ENCODE results near the gene SMURF1. TPM values are rescaled to one million over a fixed set of nuclear protein-coding genes. Genes with fewer than 3 reads are reported as not detected.
A peak's percentile ranks its signal among the peaks of the same experiment; 100 is the strongest.

SMURF1 gene
- total RNA-seq, 2 experiments from 2014 or later = 10.3 to 10.4 TPM

DNA sequence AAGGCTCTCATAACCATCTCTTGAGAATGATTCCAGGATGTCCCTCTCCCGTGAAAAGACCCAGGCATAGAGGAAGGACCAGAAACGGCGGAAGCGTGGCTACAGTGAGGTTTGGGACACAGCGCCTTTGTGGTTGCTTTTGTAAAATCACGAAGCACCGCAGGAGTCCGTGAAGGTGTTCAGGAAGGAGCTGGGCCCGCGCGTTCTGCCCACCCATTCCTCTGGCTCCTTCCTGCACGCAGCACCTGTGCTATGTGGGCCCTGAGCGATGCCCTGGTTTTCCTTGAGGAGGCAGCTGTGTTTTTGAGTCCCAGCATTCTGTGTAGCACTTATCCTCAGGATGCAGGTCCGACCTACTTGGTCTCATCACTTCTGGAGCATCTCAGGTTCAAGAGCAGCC, 152.8 kb downstream of the SMURF1 start:
- peaks cover 58% of the 10 kb centered on the region for H3K4me1 Mint-ChIP-seq (ENCODE audit: low read depth)
- ATAC-seq (no peak), DNase-seq (no peak)
- peaks cover 3% of the 10 kb centered on the region for H3K9me3 Mint-ChIP-seq (ENCODE audit: insufficient read depth)
- H3K27me3 Mint-ChIP-seq (ENCODE audit: low read depth) = no peaks in the 10 kb centered on the region
- no peak overlapping the region for H3K27ac Mint-ChIP-seq
- ChIA-PET POLR2A (no interaction called here), CTCF (no interaction called here)
- H3K4me3 Mint-ChIP-seq = no peak overlapping the region
- peaks cover 84% of the 10 kb centered on the region for H3K36me3 Mint-ChIP-seq (ENCODE audit: low read depth)

DNA sequence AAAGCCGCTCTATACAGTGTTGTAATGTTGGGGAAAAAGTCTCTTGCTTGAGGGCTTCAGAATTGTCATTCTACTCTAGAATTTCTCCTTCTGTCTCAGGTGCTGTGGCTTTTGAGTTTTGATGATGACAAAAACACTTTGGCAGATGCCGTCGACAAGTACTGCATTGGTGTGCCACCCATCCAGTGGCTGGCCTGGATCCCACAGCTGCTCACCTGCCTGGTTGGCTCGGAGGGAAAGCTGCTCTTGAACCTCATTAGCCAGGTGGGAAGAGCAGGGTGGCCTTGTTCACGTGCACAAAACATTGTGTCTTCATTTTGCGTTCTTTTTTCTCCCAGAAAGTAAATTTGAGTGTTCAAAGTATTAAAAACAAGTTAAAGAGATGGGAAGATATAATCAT, 153.6 kb downstream of the SMURF1 start:
- Mint-ChIP-seq H3K36me3 (ENCODE audit: low read depth) (peaks cover 84% of the 10 kb centered on the region), H3K9me3 (ENCODE audit: insufficient read depth) (peaks cover 3% of the 10 kb centered on the region), H3K27ac (no peak overlapping the region), H3K27me3 (ENCODE audit: low read depth) (no peaks in the 10 kb centered on the region), H3K4me3 (no peak overlapping the region), H3K4me1 (ENCODE audit: low read depth) (peaks cover 50% of the 10 kb centered on the region)
- ATAC-seq = no peak
- no peak for DNase-seq
- POLR2A ChIA-PET = no interaction called here
- CTCF ChIA-PET = no interaction called here

DNA sequence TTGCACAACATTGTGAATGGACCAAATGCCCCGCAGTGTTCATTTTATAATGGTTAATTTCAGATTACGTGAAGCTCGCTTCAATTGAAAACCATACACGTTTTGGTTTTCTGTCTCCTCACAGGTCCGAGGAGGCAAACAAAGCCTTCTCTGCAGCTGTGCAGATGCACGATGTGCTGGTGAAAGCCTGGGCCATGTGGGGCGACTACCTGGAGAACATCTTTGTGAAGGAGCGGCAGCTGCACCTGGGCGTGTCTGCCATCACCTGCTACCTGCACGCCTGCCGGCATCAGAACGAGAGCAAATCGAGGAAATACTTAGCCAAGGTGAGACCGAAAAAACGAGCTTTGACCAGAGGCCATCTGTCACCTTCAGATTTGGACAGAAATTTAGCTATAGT, 155.3 kb downstream of the SMURF1 start:
- no peak for ATAC-seq
- CTCF ChIA-PET = interaction anchor here (0.9 to 1.1 kb wide), 2 partner anchors 9 to 13 kb away, joined by 5 read pairs; no protein-coding TSS in a partner anchor

DNA sequence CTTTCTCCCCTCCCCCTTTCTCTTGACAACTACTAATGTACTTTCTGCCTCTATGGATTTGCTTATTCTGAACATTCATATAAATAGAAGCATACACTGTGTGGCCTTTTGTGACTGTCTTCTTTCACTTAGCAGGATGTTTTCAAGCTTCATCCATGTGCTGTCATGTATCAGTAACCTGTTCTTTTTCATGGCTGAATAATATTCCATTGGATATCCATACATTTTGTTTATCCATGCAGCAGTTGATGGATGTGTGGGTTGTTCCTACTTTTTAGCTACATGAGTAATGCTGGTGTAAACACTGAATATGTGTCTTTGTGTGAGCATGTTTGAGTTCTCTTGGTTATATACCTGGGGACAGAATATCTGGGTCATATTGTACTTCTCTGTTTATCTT, 158.0 kb downstream of the SMURF1 start:
- Mint-ChIP-seq H3K36me3 (ENCODE audit: low read depth) (peaks cover 91% of the 10 kb centered on the region), H3K27ac (no peak overlapping the region), H3K9me3 (ENCODE audit: insufficient read depth) (peaks cover 3% of the 10 kb centered on the region), H3K27me3 (ENCODE audit: low read depth) (no peaks in the 10 kb centered on the region), H3K4me3 (no peak overlapping the region), H3K4me1 (ENCODE audit: low read depth) (peaks cover 32% of the 10 kb centered on the region)
- ATAC-seq (no peak), DNase-seq (no peak)
- CTCF ChIA-PET = no interaction called here
- POLR2A ChIA-PET = no interaction called here

More for the DNA sequence above, 155.3 kb downstream of the SMURF1 start:
- Mint-ChIP-seq H3K9me3 (ENCODE audit: insufficient read depth) (peaks cover 3% of the 10 kb centered on the region), H3K4me1 (ENCODE audit: low read depth) (peaks cover 46% of the 10 kb centered on the region), H3K4me3 (peak overlapping the region; percentile 17), H3K27me3 (ENCODE audit: low read depth) (no peaks in the 10 kb centered on the region), H3K27ac (peak overlapping the region; percentile 83), H3K36me3 (ENCODE audit: low read depth) (peaks cover 89% of the 10 kb centered on the region)
- POLR2A ChIA-PET = no interaction called here
- DNase-seq = no peak

DNA sequence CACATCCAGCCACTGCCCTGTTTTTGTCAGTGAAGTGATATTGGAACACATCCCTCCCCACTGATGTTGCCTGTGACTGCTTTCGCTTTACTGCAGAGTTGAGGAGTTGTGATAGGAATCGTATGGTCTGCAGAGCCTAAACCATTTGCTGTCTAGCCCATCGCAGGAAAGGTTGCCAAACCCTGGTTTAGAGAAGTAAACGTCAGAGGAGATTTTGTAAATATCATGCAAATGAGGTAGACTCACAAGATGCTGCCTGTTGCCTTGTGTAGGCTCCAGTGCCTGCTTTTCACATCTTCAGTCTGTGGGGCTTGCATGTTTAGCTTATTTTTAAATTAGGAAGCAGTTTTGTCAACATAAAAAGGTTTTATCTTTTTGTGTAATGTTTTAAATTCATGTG, 158.5 kb downstream of the SMURF1 start:
- Mint-ChIP-seq H3K9me3 (ENCODE audit: insufficient read depth) (peaks cover 3% of the 10 kb centered on the region), H3K4me3 (no peak overlapping the region), H3K4me1 (ENCODE audit: low read depth) (peaks cover 31% of the 10 kb centered on the region), H3K36me3 (ENCODE audit: low read depth) (peaks cover 90% of the 10 kb centered on the region), H3K27ac (no peak overlapping the region), H3K27me3 (ENCODE audit: low read depth) (no peaks in the 10 kb centered on the region)
- POLR2A ChIA-PET = no interaction called here
- CTCF ChIA-PET = interaction anchor here (1.4 to 1.5 kb wide), 2 partner anchors 15 to 328 kb away, joined by 4 to 5 read pairs; no protein-coding TSS in a partner anchor
- ATAC-seq (no peak), DNase-seq (no peak)

DNA sequence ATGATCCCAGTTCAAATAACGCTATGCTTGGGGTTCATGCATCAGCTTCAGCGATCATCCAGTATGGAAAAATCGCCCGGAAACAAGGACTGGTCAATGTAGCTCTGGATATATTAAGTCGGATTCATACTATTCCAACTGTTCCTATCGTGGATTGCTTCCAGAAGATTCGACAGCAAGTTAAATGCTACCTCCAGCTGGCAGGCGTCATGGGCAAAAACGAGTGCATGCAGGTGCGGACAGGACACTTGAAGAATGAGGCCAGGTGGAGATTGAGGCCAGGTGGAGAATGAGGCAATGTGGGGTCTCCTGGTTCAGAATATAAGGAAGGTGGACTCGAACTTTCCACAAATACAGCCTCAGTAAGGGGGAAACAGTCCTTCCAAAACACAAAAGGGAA, 159.8 kb downstream of the SMURF1 start:
- peaks cover 91% of the 10 kb centered on the region for H3K36me3 Mint-ChIP-seq (ENCODE audit: low read depth)
- H3K4me1 Mint-ChIP-seq (ENCODE audit: low read depth) = peaks cover 21% of the 10 kb centered on the region
- no peak overlapping the region for H3K4me3 Mint-ChIP-seq
- peaks cover 3% of the 10 kb centered on the region for H3K9me3 Mint-ChIP-seq (ENCODE audit: insufficient read depth)
- ChIA-PET POLR2A (no interaction called here), CTCF (interaction anchor here (1.2 to 1.5 kb wide), 3 partner anchors 17 to 329 kb away, joined by 3 to 5 read pairs (median 4); no protein-coding TSS in a partner anchor)
- no peak overlapping the region for H3K27ac Mint-ChIP-seq
- no peak for DNase-seq
- ATAC-seq = no peak
- H3K27me3 Mint-ChIP-seq (ENCODE audit: low read depth) = no peaks in the 10 kb centered on the region

DNA sequence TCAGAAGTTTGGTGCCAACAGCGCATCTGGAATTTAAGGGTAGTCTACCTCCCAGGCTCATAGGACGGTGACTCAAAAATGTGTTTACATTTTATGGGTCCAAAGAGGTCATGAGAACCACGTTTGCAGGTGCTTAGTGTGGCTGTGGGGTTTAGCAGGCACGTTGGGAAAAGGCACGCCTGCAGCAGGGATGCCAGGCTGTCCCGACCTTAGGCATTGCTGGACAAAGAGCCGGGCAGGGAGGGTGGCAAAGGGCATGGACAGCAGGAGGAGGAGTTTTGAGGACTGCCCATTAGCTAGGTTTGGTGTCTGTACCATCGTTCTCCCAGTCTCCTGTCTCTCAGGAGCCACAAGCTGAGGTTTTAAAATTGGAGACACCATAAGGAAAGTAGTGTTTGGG, 161.2 kb downstream of the SMURF1 start:
- CTCF ChIA-PET = no interaction called here

DNA sequence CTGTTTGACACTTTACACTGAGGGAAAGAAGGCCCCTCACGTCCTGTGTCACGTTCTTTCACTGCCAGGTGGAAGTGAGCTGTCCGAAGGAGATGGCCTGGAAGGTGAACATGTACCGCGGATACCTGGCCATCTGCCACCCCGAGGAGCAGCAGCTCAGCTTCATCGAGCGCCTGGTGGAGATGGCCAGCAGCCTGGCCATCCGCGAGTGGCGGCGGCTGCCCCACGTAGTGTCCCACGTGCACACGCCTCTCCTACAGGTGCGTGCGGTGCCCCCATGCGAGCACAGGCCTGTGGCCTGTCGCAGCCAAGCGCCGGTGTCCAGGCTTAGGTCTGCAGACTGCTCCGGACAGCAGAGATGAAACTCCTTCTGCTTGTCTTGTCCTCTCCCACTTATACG, 162.2 kb downstream of the SMURF1 start:
- DNase-seq = no peak
- CTCF ChIA-PET = no interaction called here

More for the DNA sequence above, 161.2 kb downstream of the SMURF1 start:
- no peaks in the 10 kb centered on the region for H3K27me3 Mint-ChIP-seq (ENCODE audit: low read depth)
- DNase-seq (no peak), ATAC-seq (no peak)
- H3K4me1 Mint-ChIP-seq (ENCODE audit: low read depth) = peaks cover 7% of the 10 kb centered on the region
- H3K36me3 Mint-ChIP-seq (ENCODE audit: low read depth) = peaks cover 86% of the 10 kb centered on the region
- no peak overlapping the region for H3K4me3 Mint-ChIP-seq
- POLR2A ChIA-PET = interaction anchor here (0.6 kb wide), 1 partner anchor 986 kb away, joined by 3 read pairs; no protein-coding TSS in a partner anchor
- H3K27ac Mint-ChIP-seq = no peak overlapping the region
- H3K9me3 Mint-ChIP-seq (ENCODE audit: insufficient read depth) = peaks cover 3% of the 10 kb centered on the region

DNA sequence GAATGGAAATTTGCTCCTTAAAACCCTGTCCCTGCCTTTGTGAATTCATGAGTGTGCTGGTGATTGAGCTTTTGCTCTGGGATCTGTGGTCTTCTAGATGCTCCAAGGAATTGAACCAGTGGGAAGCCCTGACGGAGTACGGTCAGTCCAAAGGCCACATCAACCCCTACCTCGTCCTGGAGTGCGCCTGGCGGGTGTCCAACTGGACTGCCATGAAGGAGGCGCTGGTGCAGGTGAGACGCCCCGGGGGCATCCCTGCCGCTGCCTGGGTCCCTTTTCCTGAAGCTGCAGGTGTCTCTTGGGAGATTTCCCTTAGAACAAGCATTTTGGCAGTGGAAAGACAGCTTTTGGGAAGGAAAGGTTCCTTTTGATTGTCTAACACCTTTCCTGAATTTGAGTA, 165.2 kb downstream of the SMURF1 start:
- POLR2A ChIA-PET = no interaction called here
- ATAC-seq (no peak), DNase-seq (no peak)
- Mint-ChIP-seq H3K36me3 (ENCODE audit: low read depth) (peaks cover 79% of the 10 kb centered on the region), H3K4me1 (ENCODE audit: low read depth) (no peaks in the 10 kb centered on the region), H3K27ac (no peak overlapping the region), H3K4me3 (no peak overlapping the region), H3K9me3 (ENCODE audit: insufficient read depth) (no peaks in the 10 kb centered on the region), H3K27me3 (ENCODE audit: low read depth) (no peaks in the 10 kb centered on the region)
- CTCF ChIA-PET = no interaction called here

More for the DNA sequence above, 162.2 kb downstream of the SMURF1 start:
- no peak for ATAC-seq
- peaks cover 83% of the 10 kb centered on the region for H3K36me3 Mint-ChIP-seq (ENCODE audit: low read depth)
- peaks cover 3% of the 10 kb centered on the region for H3K9me3 Mint-ChIP-seq (ENCODE audit: insufficient read depth)
- POLR2A ChIA-PET = no interaction called here
- H3K27me3 Mint-ChIP-seq (ENCODE audit: low read depth) = no peaks in the 10 kb centered on the region
- no peaks in the 10 kb centered on the region for H3K4me1 Mint-ChIP-seq (ENCODE audit: low read depth)
- H3K4me3 Mint-ChIP-seq = no peak overlapping the region
- H3K27ac Mint-ChIP-seq = no peak overlapping the region

Other genes with a start within 250 kb of the SMURF1 start
- gene KPNA7, start 64.0 kb upstream of the SMURF1 start, total RNA-seq = not detected
- not detected for gene MYH16, start 128.7 kb upstream of the SMURF1 start, total RNA-seq
- gene ARPC1A, start 181.8 kb upstream of the SMURF1 start, total RNA-seq = 10 to 100 TPM; 51.4 to 56.1 TPM
- 100 to 1,000 TPM; 408 to 412 TPM for gene ARPC1B, start 230.6 kb upstream of the SMURF1 start, total RNA-seq

All from activated CD8-positive, alpha-beta T cell treated with anti-CD3 and anti-CD28 coated beads, Interleukin-2, amount 10 ng/mL, durations not matched to agents 7 days and 5 days (primary cell).